Neural progenitor cell (in vitro differentiated cells): ENCODE measurements around the gene RASSF5. TPM values are rescaled to one million over a fixed set of nuclear protein-coding genes. Genes with fewer than 3 reads are reported as not detected.

Experiments used
- DNase-seq: peaks from one replicate; pipeline ENCODE4 v3.0.0-alpha.2; 2016; ENCODE audit warnings: low spot score
- H2AFZ ChIP-seq: fragments of 200-600 bp; sonication (generic); replicated peaks from 2 replicates; pipeline ENCODE4 v1.6.1; 2016; ENCODE audit warnings: antibody characterized with exemption
- H3F3A ChIP-seq: fragments of 200-600 bp; sonication (generic); 2 replicates; pipeline ENCODE4 v1.6.1; 2016; ENCODE audit warnings: antibody characterized with exemption, low read depth
- H3K27ac ChIP-seq: fragments of 200-600 bp; sonication (generic); 2 replicates; pipeline ENCODE4 v1.5.1; 2016; ENCODE audit warnings: mild to moderate bottlenecking
- H3K27me3 ChIP-seq: fragments of 200-600 bp; sonication (generic); 2 replicates; pipeline ENCODE4 v1.6.1; 2016; ENCODE audit warnings: mild to moderate bottlenecking, moderate library complexity
- H3K36me3 ChIP-seq: fragments of 200-600 bp; sonication (generic); 2 replicates; pipeline ENCODE4 v1.5.1; 2016
- H3K4me1 ChIP-seq: fragments of 200-600 bp; sonication (generic); 2 replicates; pipeline ENCODE4 v1.6.1; 2016; ENCODE audit warnings: mixed run types
- H3K4me2 ChIP-seq: fragments of 200-600 bp; sonication (generic); 2 replicates; pipeline ENCODE4 v1.6.1; 2016
- H3K4me3 ChIP-seq: fragments of 200-600 bp; sonication (generic); 2 replicates; pipeline ENCODE4 v1.5.1; 2016
- H3K79me2 ChIP-seq: fragments of 200-600 bp; sonication (generic); 2 replicates; pipeline ENCODE4 v1.6.1; 2016; ENCODE audit warnings: low read depth
- H3K9ac ChIP-seq: fragments of 200-600 bp; sonication (generic); 2 replicates; pipeline ENCODE4 v1.6.1; 2016
- H3K9me3 ChIP-seq: fragments of 200-600 bp; sonication (generic); 2 replicates; pipeline ENCODE4 v1.5.1; 2016; ENCODE audit warnings: low read depth
- H4K20me1 ChIP-seq: fragments of 200-600 bp; sonication (generic); 2 replicates; pipeline ENCODE4 v1.6.1; 2016; ENCODE audit warnings: low read depth
- H3K27ac Mint-ChIP-seq: 3 replicates; pipeline ENCODE4 v1.8.0; 2021; ENCODE audit warnings: mixed read lengths
- H3K27me3 Mint-ChIP-seq: 2 replicates; pipeline ENCODE4 v1.8.0; 2022; ENCODE audit warnings: low read depth, mild to moderate bottlenecking, inconsistent platforms, moderate library complexity, mixed read lengths; ENCODE audit not compliant: insufficient read depth
- H3K36me3 Mint-ChIP-seq: 3 replicates; pipeline ENCODE4 v1.8.0; 2021; ENCODE audit warnings: mixed read lengths
- H3K4me1 Mint-ChIP-seq: 3 replicates; pipeline ENCODE4 v1.8.0; 2021; ENCODE audit warnings: mixed read lengths
- H3K4me3 Mint-ChIP-seq: 3 replicates; pipeline ENCODE4 v1.8.0; 2021; ENCODE audit warnings: mild to moderate bottlenecking, moderate library complexity, mixed read lengths
- H3K9me3 Mint-ChIP-seq: 3 replicates; pipeline ENCODE4 v1.8.0; 2020; ENCODE audit warnings: mixed read lengths
- EZH2 ChIP-seq: fragments of 200-600 bp; sonication (generic); IDR thresholded peaks from 2 replicates; pipeline ENCODE4 v1.6.1; 2017; ENCODE audit warnings: antibody characterized with exemption, mild to moderate bottlenecking, moderate library complexity
- EZH2phosphoT487 ChIP-seq: fragments of 200-600 bp; sonication (generic); IDR thresholded peaks from 2 replicates; pipeline ENCODE4 v1.6.1; 2017; ENCODE audit warnings: antibody characterized with exemption
- total RNA-seq: library from RNA; depleted of rRNA; stranded (reverse); fragments of >200 nt; gene quantifications from 2 replicates; pipeline ENCODE4 v1.2.3, GENCODE V29; 2015; ENCODE audit warnings: low replicate concordance
- TF ChIP-seq, protein P1 (sequence below): fragments of 200-600 bp; sonication (generic); IDR thresholded peaks from 2 replicates; pipeline ENCODE4 v1.5.1; 2017; ENCODE audit warnings: antibody characterized with exemption, mild to moderate bottlenecking

RASSF5 gene
- total RNA-seq, 1 donor from 2014 or later, result 0.43 TPM

GRCh38 chr1:206541236-206541833, 34.0 kb downstream of the RASSF5 start:
- Histone ChIP-seq H3K27ac (no peak overlapping the region), H3K4me3 (no peak overlapping the region), H2AFZ (no peak overlapping the region), H3K4me2 (no peak overlapping the region), H3K79me2 (no peaks in the 10 kb centered on the region), H3K36me3 (no peaks in the 10 kb centered on the region), H4K20me1 (no peaks in the 10 kb centered on the region), H3K27me3 (no peaks in the 10 kb centered on the region), H3K4me1 (peaks cover 4% of the 10 kb centered on the region), H3K9ac (no peak overlapping the region), H3F3A (no peaks in the 10 kb centered on the region), H3K9me3 (no peaks in the 10 kb centered on the region)
- Mint-ChIP-seq H3K36me3 (no peaks in the 10 kb centered on the region), H3K27me3 (peaks cover 7% of the 10 kb centered on the region), H3K4me3 (no peak overlapping the region), H3K9me3 (no peaks in the 10 kb centered on the region), H3K27ac (no peak overlapping the region), H3K4me1 (peaks cover 15% of the 10 kb centered on the region)
- TF ChIP-seq, protein P1, sequence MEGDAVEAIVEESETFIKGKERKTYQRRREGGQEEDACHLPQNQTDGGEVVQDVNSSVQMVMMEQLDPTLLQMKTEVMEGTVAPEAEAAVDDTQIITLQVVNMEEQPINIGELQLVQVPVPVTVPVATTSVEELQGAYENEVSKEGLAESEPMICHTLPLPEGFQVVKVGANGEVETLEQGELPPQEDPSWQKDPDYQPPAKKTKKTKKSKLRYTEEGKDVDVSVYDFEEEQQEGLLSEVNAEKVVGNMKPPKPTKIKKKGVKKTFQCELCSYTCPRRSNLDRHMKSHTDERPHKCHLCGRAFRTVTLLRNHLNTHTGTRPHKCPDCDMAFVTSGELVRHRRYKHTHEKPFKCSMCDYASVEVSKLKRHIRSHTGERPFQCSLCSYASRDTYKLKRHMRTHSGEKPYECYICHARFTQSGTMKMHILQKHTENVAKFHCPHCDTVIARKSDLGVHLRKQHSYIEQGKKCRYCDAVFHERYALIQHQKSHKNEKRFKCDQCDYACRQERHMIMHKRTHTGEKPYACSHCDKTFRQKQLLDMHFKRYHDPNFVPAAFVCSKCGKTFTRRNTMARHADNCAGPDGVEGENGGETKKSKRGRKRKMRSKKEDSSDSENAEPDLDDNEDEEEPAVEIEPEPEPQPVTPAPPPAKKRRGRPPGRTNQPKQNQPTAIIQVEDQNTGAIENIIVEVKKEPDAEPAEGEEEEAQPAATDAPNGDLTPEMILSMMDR, result no peak
- TF ChIP-seq EZH2 (no peak), EZH2phosphoT487 (no peak)
- DNase-seq, result no peak

DNA sequence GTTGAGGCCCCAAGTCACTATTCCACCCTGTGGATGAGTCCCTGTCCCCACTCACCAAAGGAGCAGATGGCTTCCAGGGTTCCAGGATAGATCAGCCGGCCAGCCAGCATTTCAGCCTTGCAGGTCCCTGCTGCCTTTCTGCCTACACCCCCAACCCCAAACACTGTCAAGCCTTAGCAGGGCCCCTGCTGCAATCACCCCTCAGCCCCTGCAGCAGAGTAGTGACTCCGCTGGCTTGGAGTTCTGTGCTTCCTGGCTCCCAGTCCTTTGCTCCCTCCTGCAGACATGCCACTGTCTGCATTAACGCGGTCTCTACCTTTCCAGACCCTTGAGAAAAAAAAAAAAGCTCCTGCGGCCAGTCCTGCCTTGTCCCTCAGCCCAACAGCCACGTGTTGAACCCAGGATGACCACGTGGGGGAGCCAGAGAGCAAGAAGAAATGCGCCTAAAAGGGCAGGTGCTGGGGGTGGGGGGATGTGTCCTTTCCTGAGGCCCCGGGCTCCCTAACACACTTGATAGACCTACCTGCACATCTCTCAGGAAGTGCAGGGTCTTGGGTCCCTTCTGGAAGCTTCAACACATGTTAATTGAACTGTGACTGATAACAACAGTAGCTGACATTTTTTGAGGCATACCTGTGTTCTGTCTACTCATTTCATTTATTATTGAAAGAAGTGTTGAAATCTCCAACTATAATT, 37.4 kb downstream of the RASSF5 start:
- H2AFZ ChIP-seq, result peak overlapping the region; percentile 95
- H3K9me3 ChIP-seq, result no peaks in the 10 kb centered on the region
- no peaks in the 10 kb centered on the region for H3K9me3 Mint-ChIP-seq
- H3K9ac ChIP-seq, result no peak overlapping the region
- no peak overlapping the region for H3K27ac Mint-ChIP-seq
- no peaks in the 10 kb centered on the region for H3K79me2 ChIP-seq
- TF ChIP-seq EZH2phosphoT487, result no peak
- TF ChIP-seq, protein P1, result peak; percentile 90
- no peaks in the 10 kb centered on the region for H3K27me3 ChIP-seq
- H3K27me3 Mint-ChIP-seq, result peaks cover 12% of the 10 kb centered on the region
- no peaks in the 10 kb centered on the region for H3K36me3 Mint-ChIP-seq
- peak overlapping the region; percentile 28 for H3K4me2 ChIP-seq
- H3K4me1 Mint-ChIP-seq, result peaks cover 7% of the 10 kb centered on the region
- no peaks in the 10 kb centered on the region for H3K36me3 ChIP-seq
- no peak overlapping the region for H3K4me3 Mint-ChIP-seq
- no peaks in the 10 kb centered on the region for H4K20me1 ChIP-seq
- peaks cover 4% of the 10 kb centered on the region for H3K4me1 ChIP-seq
- peak; percentile 82 for DNase-seq
- no peak overlapping the region for H3K27ac ChIP-seq
- no peak overlapping the region for H3K4me3 ChIP-seq
- no peaks in the 10 kb centered on the region for H3F3A ChIP-seq

GRCh38 chr1:206545351-206545750, 38.0 kb downstream of the RASSF5 start:
- Histone ChIP-seq H3K27me3 (no peaks in the 10 kb centered on the region), H3K27ac (no peak overlapping the region), H3K36me3 (no peaks in the 10 kb centered on the region), H3K79me2 (no peaks in the 10 kb centered on the region), H3K4me1 (peaks cover 4% of the 10 kb centered on the region), H3K9ac (no peak overlapping the region), H3K4me2 (no peak overlapping the region), H3F3A (no peaks in the 10 kb centered on the region), H2AFZ (no peak overlapping the region), H3K9me3 (no peaks in the 10 kb centered on the region), H3K4me3 (no peak overlapping the region), H4K20me1 (no peaks in the 10 kb centered on the region)
- Mint-ChIP-seq H3K9me3 (no peaks in the 10 kb centered on the region), H3K4me1 (peaks cover 4% of the 10 kb centered on the region), H3K27me3 (peaks cover 14% of the 10 kb centered on the region), H3K27ac (no peak overlapping the region), H3K4me3 (no peak overlapping the region), H3K36me3 (no peaks in the 10 kb centered on the region)
- no peak for DNase-seq
- no peak for TF ChIP-seq EZH2
- no peak for TF ChIP-seq EZH2phosphoT487
- TF ChIP-seq, protein P1, result no peak
